NT2/D1 (cell line): Measurements from ENCODE around the gene PARD6G.

ENCODE experiments used
- DNase-seq: peaks from one replicate; pipeline ENCODE4 v3.0.0-alpha.2; 2011; ENCODE audit warnings: low read depth, low spot score
- H3K27me3 ChIP-seq: 2 replicates; pipeline ENCODE4 v1.6.0; 2011; ENCODE audit warnings: mild to moderate bottlenecking; ENCODE audit not compliant: insufficient read length, insufficient read depth
- H3K36me3 ChIP-seq: 2 replicates; pipeline ENCODE4 v1.6.1; 2011; ENCODE audit warnings: mild to moderate bottlenecking, low read length, mixed read lengths; ENCODE audit not compliant: insufficient read depth, insufficient read length
- H3K4me1 ChIP-seq: 2 replicates; pipeline ENCODE4 v1.5.1; 2011; ENCODE audit not compliant: insufficient read depth, insufficient read length
- H3K4me3 ChIP-seq: 2 replicates; pipeline ENCODE4 v1.5.1; 2011; ENCODE audit warnings: low read depth; ENCODE audit not compliant: insufficient read length
- H3K9ac ChIP-seq: 2 replicates; pipeline ENCODE4 v1.6.0; 2011; ENCODE audit warnings: low read depth; ENCODE audit not compliant: insufficient read length
- H3K9me3 ChIP-seq: 2 replicates; pipeline ENCODE4 v1.5.1; 2011; ENCODE audit warnings: mild to moderate bottlenecking, low read length; ENCODE audit not compliant: insufficient read depth
- SUZ12 ChIP-seq: IDR thresholded peaks from 2 replicates; pipeline ENCODE4 v1.6.1; 2011; ENCODE audit not compliant: insufficient read length, insufficient read depth; ENCODE audit errors: extremely low read depth
- YY1 ChIP-seq: IDR thresholded peaks from 2 replicates; pipeline ENCODE4 v1.6.1; 2011; ENCODE audit not compliant: insufficient read length, insufficient read depth
- ZNF274 ChIP-seq: IDR thresholded peaks from 2 replicates; pipeline ENCODE4 v1.6.1; 2011; ENCODE audit warnings: mild to moderate bottlenecking, low read depth, low read length

Gene PARD6G

DNA sequence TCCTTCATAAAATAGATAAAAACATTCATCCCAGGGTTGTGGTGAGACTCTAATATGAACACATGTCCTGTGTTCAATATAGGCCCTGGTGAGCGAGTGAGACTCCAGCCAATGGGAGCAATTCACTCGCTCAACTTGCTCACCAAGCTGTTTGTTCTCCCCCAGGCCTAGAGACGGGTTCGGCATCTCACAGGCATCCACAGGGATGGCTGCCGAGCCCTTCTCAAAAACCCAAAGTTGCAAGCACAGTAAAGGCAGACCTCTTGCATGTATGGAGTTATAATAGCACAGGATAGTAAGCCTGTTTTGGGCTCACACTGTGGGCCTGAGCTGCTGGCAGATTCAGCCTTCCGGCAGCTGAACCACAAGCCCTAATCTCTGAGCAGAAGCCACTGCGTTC is 15.7 kb downstream of the PARD6G start:
- H3K4me1 ChIP-seq, result peaks cover 3% of the 10 kb centered on the region
- TF ChIP-seq SUZ12, result no peak
- TF ChIP-seq ZNF274, result no peak
- TF ChIP-seq YY1, result no peak
- no peak for DNase-seq
- H3K4me3 ChIP-seq, result no peak overlapping the region
- no peaks in the 10 kb centered on the region for H3K27me3 ChIP-seq
- no peaks in the 10 kb centered on the region for H3K36me3 ChIP-seq
- H3K9ac ChIP-seq, result no peak overlapping the region
- H3K9me3 ChIP-seq, result no peaks in the 10 kb centered on the region

DNA sequence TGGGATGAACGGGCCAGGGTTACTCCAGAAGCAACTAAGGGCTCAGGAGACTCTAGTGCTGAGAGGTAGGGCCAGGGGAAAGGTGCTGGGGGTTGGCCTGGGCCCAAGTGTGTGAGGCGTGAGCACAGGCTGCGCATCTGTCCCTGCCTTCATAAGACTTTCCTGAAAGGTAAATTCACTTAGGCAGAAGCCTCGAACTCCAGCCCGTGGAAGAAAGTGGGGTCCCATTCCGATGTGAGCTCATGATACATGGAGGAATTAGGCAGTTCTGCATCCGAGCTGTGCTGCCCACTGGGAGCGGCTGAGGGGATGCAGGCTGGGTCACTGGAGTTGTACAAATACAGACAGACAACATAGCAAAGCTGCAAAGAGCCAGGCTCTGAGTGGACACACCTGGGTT is 16.2 kb downstream of the PARD6G start:
- DNase-seq, result no peak
- TF ChIP-seq YY1 (no peak), ZNF274 (no peak), SUZ12 (no peak)

DNA sequence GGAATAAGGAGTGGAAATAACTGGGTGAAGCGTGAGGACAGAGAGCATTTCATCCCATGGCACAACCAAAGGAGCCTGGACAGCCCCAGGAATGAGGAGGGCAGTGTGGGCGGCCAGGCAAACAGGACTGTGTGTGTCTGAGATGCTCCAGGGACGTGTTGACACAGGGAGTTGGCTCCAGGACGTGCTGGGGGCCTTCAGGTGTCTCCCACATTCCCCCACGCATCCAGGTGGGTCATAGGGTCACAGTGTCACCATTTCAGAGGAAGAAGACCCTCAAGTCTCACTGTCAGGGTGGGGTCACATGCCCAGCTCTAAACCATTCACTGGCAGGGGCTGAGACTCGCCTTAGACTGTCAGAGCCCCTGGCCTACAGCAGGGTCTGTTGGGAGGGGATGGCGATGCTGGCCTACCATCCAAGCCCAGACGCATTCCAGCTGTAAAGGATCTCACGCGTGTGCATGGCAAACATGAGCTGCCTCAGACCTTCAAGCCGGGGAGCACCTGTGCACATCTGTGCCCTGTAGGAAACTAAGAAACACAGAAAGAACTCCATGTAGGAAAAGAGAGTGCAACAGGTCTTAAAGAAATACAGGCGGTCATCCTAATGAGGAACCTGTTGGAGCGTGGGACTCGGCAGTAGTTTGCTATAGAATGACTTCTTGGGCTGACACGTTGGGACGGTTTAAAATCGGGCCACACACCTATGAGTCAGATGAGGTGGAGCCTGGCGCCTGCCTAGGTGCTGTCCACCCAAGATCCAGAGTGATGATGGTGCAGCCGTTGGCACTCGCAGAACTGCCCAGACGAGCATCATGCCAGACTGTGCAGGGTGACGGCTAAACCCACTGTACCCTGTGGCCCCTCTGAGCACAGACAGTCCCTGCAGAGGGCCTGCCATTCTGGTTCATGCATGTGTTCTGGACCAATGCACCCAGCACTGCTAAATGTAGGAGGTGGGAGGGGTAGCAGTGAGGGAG is 17.3 kb downstream of the PARD6G start:
- H3K4me3 ChIP-seq, result no peak overlapping the region
- no peaks in the 10 kb centered on the region for H3K9me3 ChIP-seq
- no peak for DNase-seq
- no peak overlapping the region for H3K9ac ChIP-seq
- H3K27me3 ChIP-seq, result no peaks in the 10 kb centered on the region
- H3K4me1 ChIP-seq, result peaks cover 3% of the 10 kb centered on the region
- H3K36me3 ChIP-seq, result no peaks in the 10 kb centered on the region
- TF ChIP-seq YY1 (no peak), SUZ12 (no peak), ZNF274 (no peak)

More for the DNA sequence above, 16.2 kb downstream of the PARD6G start:
- Histone ChIP-seq H3K4me1 (peaks cover 3% of the 10 kb centered on the region), H3K9ac (no peak overlapping the region), H3K27me3 (no peaks in the 10 kb centered on the region), H3K36me3 (no peaks in the 10 kb centered on the region), H3K4me3 (no peak overlapping the region), H3K9me3 (no peaks in the 10 kb centered on the region)

DNA sequence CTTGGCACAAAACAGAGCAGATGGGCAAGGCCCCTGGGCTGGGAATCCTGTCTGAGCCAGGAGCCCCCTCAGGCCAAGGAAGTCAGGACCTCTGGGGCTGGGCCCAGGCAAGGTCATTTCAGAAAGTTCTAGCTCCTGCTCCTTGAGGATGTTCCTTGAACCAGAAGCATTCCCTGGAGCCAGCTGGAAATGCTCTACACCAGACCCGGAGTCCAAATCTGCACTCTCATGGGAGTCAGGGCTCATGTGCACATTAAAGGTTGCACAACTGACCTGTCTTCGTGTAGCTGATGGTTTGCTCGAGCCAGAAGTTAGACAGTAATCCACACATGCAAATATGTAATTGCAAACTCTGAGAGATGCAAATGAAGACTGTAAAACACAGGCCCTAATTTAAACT is 18.0 kb downstream of the PARD6G start:
- H3K9me3 ChIP-seq, result no peaks in the 10 kb centered on the region
- TF ChIP-seq YY1 (no peak), ZNF274 (no peak), SUZ12 (no peak)
- H3K36me3 ChIP-seq, result no peaks in the 10 kb centered on the region
- no peaks in the 10 kb centered on the region for H3K27me3 ChIP-seq
- peaks cover 3% of the 10 kb centered on the region for H3K4me1 ChIP-seq
- H3K4me3 ChIP-seq, result no peak overlapping the region
- H3K9ac ChIP-seq, result no peak overlapping the region
- no peak for DNase-seq

DNA sequence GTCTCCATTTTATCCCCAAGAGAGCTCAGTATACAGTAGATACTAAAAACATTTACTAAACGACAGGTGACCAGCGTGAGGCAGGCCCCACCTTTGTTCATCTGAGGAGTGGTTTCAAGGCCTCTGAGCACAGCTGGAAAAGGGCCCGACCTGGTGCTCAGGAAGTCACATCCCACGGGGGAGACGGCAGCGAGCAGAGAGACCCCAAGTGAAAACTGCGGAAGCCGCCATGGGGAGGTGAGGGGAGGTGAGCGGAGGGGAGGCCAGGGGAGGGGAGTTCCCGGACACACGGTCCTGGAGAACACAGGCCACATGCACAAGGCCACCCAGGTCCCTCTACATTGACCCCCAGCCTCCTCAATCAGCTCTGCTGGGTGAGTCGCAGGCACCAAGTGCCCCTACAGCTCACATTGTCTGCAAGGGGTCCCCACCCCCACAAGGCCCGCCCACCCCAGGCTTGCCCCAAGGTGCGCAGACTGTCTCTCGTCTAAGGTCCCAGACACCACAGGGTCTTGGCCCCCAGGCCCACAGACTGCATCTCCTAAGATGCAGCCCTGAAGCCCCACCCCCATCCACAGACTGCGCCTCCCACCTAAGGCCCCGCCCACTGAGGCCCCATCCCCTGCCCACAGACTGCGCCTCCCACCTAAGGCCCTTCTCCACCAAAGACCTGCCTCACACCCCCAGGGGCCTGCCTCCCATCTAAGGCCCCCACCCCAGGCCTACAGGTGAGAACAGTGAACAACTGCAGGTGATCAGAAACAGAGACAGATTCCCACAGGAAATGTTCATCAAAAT is 19.1 kb downstream of the PARD6G start:
- peaks cover 2% of the 10 kb centered on the region for H3K4me1 ChIP-seq
- H3K9me3 ChIP-seq, result no peaks in the 10 kb centered on the region
- DNase-seq, result no peak
- TF ChIP-seq SUZ12, result no peak
- no peak for TF ChIP-seq ZNF274
- no peak for TF ChIP-seq YY1
- H3K36me3 ChIP-seq, result no peaks in the 10 kb centered on the region
- H3K4me3 ChIP-seq, result no peak overlapping the region
- no peak overlapping the region for H3K9ac ChIP-seq
- no peaks in the 10 kb centered on the region for H3K27me3 ChIP-seq

DNA sequence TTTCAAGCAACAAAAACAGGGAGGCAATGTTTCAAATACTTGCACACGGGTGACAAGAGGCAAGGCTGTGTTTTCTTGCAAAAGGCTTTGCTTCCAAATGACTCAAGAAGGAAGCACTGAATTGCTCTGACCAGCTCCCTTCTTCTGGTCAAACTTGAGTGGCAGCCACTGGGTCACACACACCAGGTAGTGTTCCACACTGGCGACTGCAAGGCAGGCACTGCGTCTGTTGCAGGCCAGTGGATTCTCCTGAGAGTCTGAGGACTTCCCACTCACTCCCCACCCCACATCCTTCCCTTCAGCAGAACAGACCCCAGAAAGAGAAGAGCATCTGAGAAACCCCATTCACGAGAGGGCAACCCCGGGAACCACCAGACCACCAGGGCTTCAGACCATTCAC is 19.8 kb downstream of the PARD6G start:
- Histone ChIP-seq H3K27me3 (no peaks in the 10 kb centered on the region), H3K9ac (no peak overlapping the region), H3K9me3 (no peaks in the 10 kb centered on the region), H3K36me3 (no peaks in the 10 kb centered on the region), H3K4me3 (no peak overlapping the region), H3K4me1 (no peaks in the 10 kb centered on the region)
- no peak for DNase-seq
- TF ChIP-seq ZNF274 (no peak), YY1 (no peak), SUZ12 (no peak)

DNA sequence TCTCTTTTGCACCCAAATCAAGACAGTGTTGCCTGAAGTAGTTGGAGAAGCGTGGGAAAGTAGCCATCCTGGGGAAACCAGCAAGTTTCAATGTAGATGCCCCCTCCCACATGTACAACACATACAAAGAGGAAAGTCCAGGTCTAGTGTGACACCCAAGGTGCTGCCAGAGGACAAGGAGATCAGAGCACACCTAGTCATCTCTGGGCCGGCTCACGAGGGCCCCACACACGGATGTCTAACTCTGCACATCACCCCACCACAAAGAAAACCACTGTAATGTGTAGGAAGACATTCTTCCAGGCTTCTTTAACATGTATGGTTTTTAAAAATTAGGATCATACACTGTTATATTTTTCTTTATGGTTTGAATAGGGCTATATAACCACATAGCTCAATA is 21.6 kb downstream of the PARD6G start:
- no peak overlapping the region for H3K4me3 ChIP-seq
- no peaks in the 10 kb centered on the region for H3K36me3 ChIP-seq
- no peak for DNase-seq
- TF ChIP-seq SUZ12 (no peak), ZNF274 (no peak), YY1 (no peak)
- no peak overlapping the region for H3K9ac ChIP-seq
- no peaks in the 10 kb centered on the region for H3K4me1 ChIP-seq
- no peaks in the 10 kb centered on the region for H3K27me3 ChIP-seq
- peaks cover 9% of the 10 kb centered on the region for H3K9me3 ChIP-seq
